ENCODE measurements around the gene RANGRF.

The RANGRF gene

GRCh38 chr17:8339540-8339939, 51.1 kb downstream of the RANGRF start, which contains the start of gene ODF4:
ODF4 (plus strand) TSS chr17:8339840; CDS start chr17:8340052, 212 bp downstream.
- Histone ChIP-seq H3K27ac (ENCODE audit: low read length) (no peak within 1 kb of the TSS), H3K79me2 (ENCODE audit: low read length) (no peaks in the 10 kb centered on the region), H3F3A (ENCODE audit: insufficient read depth, low read length) (no peaks in the 10 kb centered on the region), H3K4me3 (ENCODE audit: low read length) (no peak within 1 kb of the TSS), H2AFZ (ENCODE audit: low read length) (no peak within 1 kb of the TSS), H3K36me3 (replicated peaks; ENCODE audit: insufficient read depth, low read length) (no peaks in the 10 kb centered on the region), H3K9me2 (replicated peaks; ENCODE audit: insufficient read depth, low read length) (no peaks in the 10 kb centered on the region), H4K20me1 (ENCODE audit: insufficient read depth, low read length) (no peaks in the 10 kb centered on the region), H3K9me3 (replicated peaks; ENCODE audit: insufficient read depth, low read length) (no peaks in the 10 kb centered on the region), H3K9ac (ENCODE audit: low read length) (no peak within 1 kb of the TSS), H3K4me2 (ENCODE audit: low read depth, low read length) (no peak within 1 kb of the TSS), H3K4me1 (ENCODE audit: low read length) (no peaks in the 10 kb centered on the region), H3K27me3 (replicated peaks; ENCODE audit: insufficient read depth, low read length) (no peaks in the 10 kb centered on the region)
- TF ChIP-seq CTCF (IDR thresholded peaks at IDR 0.05; ENCODE audit: low read length) (no peak), EZH2 (optimal IDR thresholded peaks at IDR 0.05; ENCODE audit: low read depth, low read length) (no peak), EZH2phosphoT487 (IDR thresholded peaks at IDR 0.05; ENCODE audit: low read length) (no peak)
- no peak for DNase-seq
